Transverse colon (tissue), 3 donors: Measurements from ENCODE around the gene ATG12.

Experiments used
- CTCF ChIP-seq, 5 experiments: fragments of 200-600 bp in 3 of 5; fragments of 450-650 bp in 2 of 5; sonication (generic) in 3 of 5; IDR thresholded peaks; 1 replicate in 2 of 5; 2 replicates in 3 of 5; pipeline ENCODE4 v1.5.1; 2016 to 2017; ENCODE audit warnings: antibody characterized with exemption in 5 of 5, inconsistent platforms in 3 of 5, mild to moderate bottlenecking in 2 of 5, moderate library complexity in 1 of 5
- POLR2A ChIP-seq: fragments of 450-650 bp; IDR thresholded peaks from one replicate; pipeline ENCODE4 v1.6.1; 2016; ENCODE audit warnings: antibody characterized with exemption, mild to moderate bottlenecking, moderate library complexity

DNA sequence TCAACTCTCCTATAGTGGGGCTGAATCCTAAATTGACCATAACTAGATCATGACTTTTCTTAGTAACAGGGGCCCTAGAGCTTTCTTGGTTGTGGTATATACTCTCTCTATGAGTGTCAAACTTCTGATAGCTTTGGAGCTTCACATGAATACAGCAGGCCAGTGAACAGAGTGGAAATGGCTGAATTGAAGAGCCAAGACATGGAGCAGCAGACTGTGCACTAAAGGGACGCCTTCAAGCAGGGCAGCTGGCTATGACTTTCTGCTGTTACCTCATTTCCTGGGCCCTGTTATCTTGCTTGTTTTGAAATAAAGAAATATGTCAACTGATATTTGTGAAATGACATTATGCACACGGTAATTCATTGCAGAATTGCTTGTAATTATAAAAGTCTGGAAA is 41.3 kb downstream of the ATG12 start:
- no peak for TF ChIP-seq CTCF (IDR thresholded peaks at IDR 0.05)
- TF ChIP-seq POLR2A: no peak
